ENCODE data around the gene INPP5D. TPM values are rescaled to one million over a fixed set of nuclear protein-coding genes. Genes with fewer than 3 reads are reported as not detected.

Gene INPP5D
- total and polyA plus RNA-seq, 2 of the 13 experiments (the other 11 are each of a cell fraction or from before 2014, with no cell fraction given), result 16.7 to 18.0 TPM

GRCh38 chr2:233059547-233059796, 670 bp upstream of the INPP5D start (continued):
- TF ChIP-seq STAT5B (CRISPR knock-in tag; IDR thresholded peaks at IDR 0.05), result 0 out of 2 replicates have a peak, but pooled peaks have one; percentile 34
- peak; percentile 85; the same call in 1 of the 2 replicates for TF ChIP-seq HNF1B (CRISPR knock-in tag; IDR thresholded peaks at IDR 0.05)
- no peak for TF ChIP-seq CEBPB (IDR thresholded peaks at IDR 0.05; ENCODE audit: borderline replicate concordance, low read depth, low read length)
- no peak; the same call in 1 of the 2 replicates for TF ChIP-seq ARID5B (CRISPR knock-in tag; IDR thresholded peaks at IDR 0.05)
- no peak for TF ChIP-seq ZBTB21 (CRISPR knock-in tag; IDR thresholded peaks at IDR 0.05)
- no peak for TF ChIP-seq ZNF44 (CRISPR knock-in tag; IDR thresholded peaks at IDR 0.05)
- no peak for TF ChIP-seq ZBTB3 (CRISPR knock-in tag; IDR thresholded peaks at IDR 0.05; ENCODE audit: borderline replicate concordance, low read depth)
- no peak for TF ChIP-seq DDIT3 (CRISPR knock-in tag; IDR thresholded peaks at IDR 0.05)
- TF ChIP-seq MED8 (CRISPR knock-in tag; IDR thresholded peaks at IDR 0.05; ENCODE audit: insufficient replicate concordance), result no peak
- no peak for TF ChIP-seq MXD4 (CRISPR knock-in tag; IDR thresholded peaks at IDR 0.05)
- no peak for TF ChIP-seq ZUFSP (CRISPR knock-in tag; IDR thresholded peaks at IDR 0.05; ENCODE audit: borderline replicate concordance)
- no peak for TF ChIP-seq ZFX (CRISPR knock-in tag; IDR thresholded peaks at IDR 0.05; ENCODE audit: low read depth)
- no peak; the same call in 1 of the 2 replicates for TF ChIP-seq SP4 (CRISPR knock-in tag; IDR thresholded peaks at IDR 0.05)
- TF ChIP-seq DZIP1 (CRISPR knock-in tag; IDR thresholded peaks at IDR 0.05), result no peak
- no peak for TF ChIP-seq SRSF1 (optimal IDR thresholded peaks at IDR 0.05; ENCODE audit: low read depth, low read length)
- no peak for TF ChIP-seq ZNF12 (CRISPR knock-in tag; IDR thresholded peaks at IDR 0.05)
- peak; percentile 39; the same call in 1 of the 2 replicates for TF ChIP-seq TFAP4 (IDR thresholded peaks at IDR 0.05; ENCODE audit: borderline replicate concordance, low read depth)
- TF ChIP-seq ZNF383 (CRISPR knock-in tag; IDR thresholded peaks at IDR 0.05; ENCODE audit: borderline replicate concordance), result no peak
